A673 (cell line): ENCODE results near the gene ZBTB16. TPM values are rescaled to one million over a fixed set of nuclear protein-coding genes. Genes with fewer than 3 reads are reported as not detected.

ENCODE experiments used
- BruUV-seq: library from RNA; stranded (reverse); fragments of 400-500 nt; replicated peaks from 2 replicates; lab custom pipeline; 2021; lab: Mats Ljungman, UMichigan
- CTCF ChIA-PET: fragments of 300-600 bp; sonication (Branson Sonifier 250); formaldehyde crosslinking; loops from one replicate; lab custom pipeline; 2022; ENCODE audit warnings: antibody characterized with exemption; lab: Charles Lee
- POLR2A ChIA-PET: fragments of 300-600 bp; sonication (Branson Sonifier 250); formaldehyde crosslinking; loops from one replicate; lab custom pipeline; 2022; ENCODE audit warnings: antibody characterized with exemption; ENCODE audit not compliant: low non-redundant PET; lab: Charles Lee
- DNase-seq: peaks from one replicate; pipeline ENCODE4 v3.0.0-alpha.2; 2015; ENCODE audit warnings: low spot score
- H3K27ac ChIP-seq: fragments of 200-600 bp; sonication (generic); 2 replicates; pipeline ENCODE4 v1.5.1; 2016; ENCODE audit warnings: mixed run types, low read depth, mild to moderate bottlenecking, mixed read lengths, antibody characterized with exemption, low read length; ENCODE audit not compliant: poor library complexity, severe bottlenecking
- H3K27me3 ChIP-seq: fragments of 200-600 bp; sonication (generic); replicated peaks from 2 replicates; pipeline ENCODE4 v1.6.1; 2017; ENCODE audit warnings: mixed run types, low read depth, mild to moderate bottlenecking, mixed read lengths, antibody characterized with exemption, low read length; ENCODE audit not compliant: insufficient read depth, poor library complexity
- H3K36me3 ChIP-seq: fragments of 200-600 bp; sonication (generic); 2 replicates; pipeline ENCODE4 v1.6.1; 2016; ENCODE audit warnings: mixed run types, mild to moderate bottlenecking, mixed read lengths, antibody characterized with exemption, low read length; ENCODE audit not compliant: insufficient read depth, poor library complexity, severe bottlenecking
- H3K4me1 ChIP-seq: fragments of 200-600 bp; sonication (generic); 2 replicates; pipeline ENCODE4 v1.6.1; 2017; ENCODE audit warnings: mixed run types, mild to moderate bottlenecking, mixed read lengths, antibody characterized with exemption, low read length; ENCODE audit not compliant: insufficient read depth, poor library complexity, severe bottlenecking
- H3K4me3 ChIP-seq: fragments of 200-600 bp; sonication (generic); 2 replicates; pipeline ENCODE4 v1.5.1; 2016; ENCODE audit warnings: low read depth, mixed run types, mild to moderate bottlenecking, mixed read lengths, low read length; ENCODE audit not compliant: poor library complexity, severe bottlenecking
- H3K9me3 ChIP-seq: fragments of 200-600 bp; sonication (generic); 2 replicates; pipeline ENCODE4 v1.6.1; 2016; ENCODE audit warnings: mixed run types, low read depth, mild to moderate bottlenecking, mixed read lengths, antibody characterized with exemption, low read length; ENCODE audit not compliant: poor library complexity, severe bottlenecking
- CTCF ChIP-seq: fragments of 300-800, 200-600 bp; sonication (generic); conservative IDR thresholded peaks from 2 replicates; pipeline ENCODE4 v1.5.1; 2017; ENCODE audit warnings: low read depth, mild to moderate bottlenecking, antibody characterized with exemption, low read length, moderate library complexity, mixed read lengths
- EZH2 ChIP-seq: fragments of 200-600 bp; sonication (generic); IDR thresholded peaks from 2 replicates; pipeline ENCODE4 v1.6.1; 2017; ENCODE audit warnings: borderline replicate concordance, low read depth, mild to moderate bottlenecking, mixed read lengths, antibody characterized with exemption, low read length; ENCODE audit not compliant: poor library complexity, severe bottlenecking
- intact Hi-C: fragments of 100-400 bp; cut with micrococcal nuclease; formaldehyde crosslinking; loops from one replicate; pipeline ENCODE4 v1.10.0; 2022; ENCODE audit not compliant: unreplicated experiment
- total RNA-seq: library from RNA; stranded (reverse); gene quantifications from 2 replicates; pipeline ENCODE4 v1.2.3, GENCODE V29; 2021

ZBTB16 gene
- total RNA-seq, 1 experiment from 2014 or later = 12.0 TPM

GRCh38 chr11:114173843-114174242 is 114.3 kb downstream of the ZBTB16 start:
- intact Hi-C loops = no loop called here
- TF ChIP-seq CTCF (no peak), EZH2 (no peak)
- no peak overlapping the region for H3K4me3 ChIP-seq
- ChIA-PET CTCF (no interaction called here), POLR2A (no interaction called here)
- no peaks in the 10 kb centered on the region for H3K9me3 ChIP-seq
- H3K27me3 ChIP-seq = no peaks in the 10 kb centered on the region
- H3K36me3 ChIP-seq = no peaks in the 10 kb centered on the region
- no peak for DNase-seq
- no TSS peak for BruUV-seq
- peaks cover 54% of the 10 kb centered on the region for H3K4me1 ChIP-seq
- H3K27ac ChIP-seq = no peak overlapping the region

- Histone ChIP-seq H3K4me1 (peaks cover 54% of the 10 kb centered on the region), H3K9me3 (no peaks in the 10 kb centered on the region), H3K27ac (no peak overlapping the region), H3K36me3 (no peaks in the 10 kb centered on the region), H3K4me3 (no peak overlapping the region), H3K27me3 (no peaks in the 10 kb centered on the region)
- POLR2A ChIA-PET = interaction anchor here (0.7 kb wide), 1 partner anchor 459 kb away, joined by 3 read pairs; no protein-coding TSS in a partner anchor
- intact Hi-C loops = no loop called here
- TF ChIP-seq CTCF = no peak
- no peak for TF ChIP-seq EZH2
- BruUV-seq = no TSS peak
- CTCF ChIA-PET = no interaction called here
- no peak for DNase-seq
Observed at GRCh38 chr11:114174712-114175495, 115.4 kb downstream of the ZBTB16 start.

GRCh38 chr11:114175706-114176105 is 116.2 kb downstream of the ZBTB16 start:
- peaks cover 54% of the 10 kb centered on the region for H3K4me1 ChIP-seq
- intact Hi-C loops = no loop called here
- H3K9me3 ChIP-seq = no peaks in the 10 kb centered on the region
- no peak overlapping the region for H3K4me3 ChIP-seq
- BruUV-seq = no TSS peak
- POLR2A ChIA-PET = no interaction called here
- CTCF ChIA-PET = no interaction called here
- DNase-seq = no peak
- H3K27ac ChIP-seq = no peak overlapping the region
- TF ChIP-seq CTCF (no peak), EZH2 (no peak)
- no peaks in the 10 kb centered on the region for H3K27me3 ChIP-seq
- no peaks in the 10 kb centered on the region for H3K36me3 ChIP-seq
